ENCODE results near the gene RBM38.
"Not testable (repeated sequence)": the region's sequence is repeated elsewhere in the genome, so short reads cannot be mapped to it uniquely, and the experiment has no call there.

Gene RBM38

GRCh38 chr20:57421253-57422220, 30.3 kb downstream of the RBM38 start:
- no peak for DNase-seq

GRCh38 chr20:57422254-57422653, 31.1 kb downstream of the RBM38 start:
- DNase-seq = no peak

GRCh38 chr20:57425150-57426013, 34.2 kb downstream of the RBM38 start:
- peak; percentile 68 for DNase-seq

GRCh38 chr20:57426271-57426689, 35.1 kb downstream of the RBM38 start:
- peak; percentile 55 for DNase-seq

GRCh38 chr20:57426831-57427230, 35.6 kb downstream of the RBM38 start:
- no peak for DNase-seq

GRCh38 chr20:57428324-57429158, 37.3 kb downstream of the RBM38 start:
- no peak for DNase-seq

GRCh38 chr20:57429159-57429496, 37.9 kb downstream of the RBM38 start:
- no peak for DNase-seq

GRCh38 chr20:57429580-57430200, 38.5 kb downstream of the RBM38 start:
- no peak for DNase-seq

- DNase-seq = not testable (repeated sequence)
Measured at GRCh38 chr20:57430201-57430596, 39.0 kb downstream of the RBM38 start.

GRCh38 chr20:57431539-57431835, 40.3 kb downstream of the RBM38 start:
- DNase-seq = no peak

GRCh38 chr20:57432480-57432861, 41.3 kb downstream of the RBM38 start:
- no peak for DNase-seq

GRCh38 chr20:57432862-57433491, 41.8 kb downstream of the RBM38 start:
- DNase-seq = no peak

- DNase-seq = no peak
Measured at GRCh38 chr20:57433657-57434389, 42.6 kb downstream of the RBM38 start.

GRCh38 chr20:57434390-57434700, 43.1 kb downstream of the RBM38 start:
- DNase-seq = no peak

- DNase-seq = no peak
Measured at GRCh38 chr20:57435105-57435497, 43.9 kb downstream of the RBM38 start.

- DNase-seq = peak; percentile 97
Measured at GRCh38 chr20:57435498-57436222, 44.5 kb downstream of the RBM38 start.

GRCh38 chr20:57436223-57436545, 45.0 kb downstream of the RBM38 start:
- no peak for DNase-seq

GRCh38 chr20:57437267-57437666, 46.1 kb downstream of the RBM38 start:
- no peak for DNase-seq

- DNase-seq = no peak
Measured at GRCh38 chr20:57437672-57438330, 46.6 kb downstream of the RBM38 start.

- DNase-seq = no peak
Measured at GRCh38 chr20:57438552-57438951, 47.4 kb downstream of the RBM38 start.

GRCh38 chr20:57439432-57439831, 48.2 kb downstream of the RBM38 start:
- no peak for DNase-seq

Measured in NCI-H2107 (cell line).